Right lobe of liver (tissue), 4 donors: ENCODE data around the gene CIRBP.

Experiments
- POLR2A ChIP-seq: fragments of 450-650 bp; IDR thresholded peaks from one replicate; pipeline ENCODE4 v1.6.1; 2017; ENCODE audit warnings: antibody characterized with exemption, mild to moderate bottlenecking
- TF ChIP-seq, protein P1 (sequence below), 4 donors: fragments of 200-600 bp in 3 of 4; fragments of 450-650 bp in 1 of 4; IDR thresholded peaks; one replicate each; pipeline versions ENCODE4 v1.5.1 to v1.8.0; 2016 to 2022; ENCODE audit warnings: antibody characterized with exemption in 4 of 4, mild to moderate bottlenecking in 2 of 4
- donor health status: DM: no; HTN: no; CAD: no.
- donor health status: DM: no; HTN: no; CAD: no.
- donor health status: DM: no; HTN: yes; CAD: no.

DNA sequence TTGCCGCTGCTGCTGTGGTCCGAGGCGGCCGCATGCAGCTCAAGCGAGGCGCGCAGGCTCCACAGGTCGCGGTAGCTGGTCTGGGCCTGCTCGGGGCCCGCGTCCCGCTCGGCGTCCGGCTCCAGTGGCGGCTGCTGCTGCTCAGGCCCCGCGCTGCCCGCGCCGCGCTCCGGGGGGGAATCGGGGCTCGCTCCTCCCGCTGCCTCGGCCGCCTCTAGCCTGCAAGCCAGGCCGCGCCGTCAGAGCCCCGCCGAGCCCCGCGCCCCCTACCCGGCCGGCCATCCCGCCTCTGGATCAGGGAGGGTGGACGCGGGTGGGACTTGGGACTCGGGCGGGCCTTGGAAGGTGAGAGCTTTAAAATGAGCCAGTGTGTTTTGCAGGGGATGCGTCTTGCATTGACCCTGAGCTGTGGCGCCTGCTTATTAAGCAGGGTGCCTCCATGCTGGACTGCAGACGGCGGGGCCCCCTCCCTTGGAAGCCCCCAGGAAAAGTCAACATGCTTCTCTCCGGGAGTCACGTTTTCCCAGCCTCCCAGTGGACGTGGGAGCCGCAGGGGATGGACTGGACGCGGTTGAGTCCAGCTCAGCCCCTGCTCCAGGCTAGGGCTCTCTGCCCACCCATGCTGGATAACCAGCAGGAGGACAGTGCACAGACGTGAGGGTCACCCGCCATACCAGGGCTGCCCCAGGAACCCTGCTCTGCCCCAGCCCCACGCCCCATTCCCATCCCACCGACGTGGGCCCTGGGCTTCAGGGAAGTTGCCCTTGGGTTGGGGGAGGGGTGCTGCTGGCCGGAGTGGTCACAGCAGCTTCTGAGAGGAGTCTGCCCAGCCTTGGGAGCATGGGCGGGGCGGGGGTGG, 39.0 kb upstream of the CIRBP start:
- TF ChIP-seq POLR2A: no peak
- TF ChIP-seq, protein P1, sequence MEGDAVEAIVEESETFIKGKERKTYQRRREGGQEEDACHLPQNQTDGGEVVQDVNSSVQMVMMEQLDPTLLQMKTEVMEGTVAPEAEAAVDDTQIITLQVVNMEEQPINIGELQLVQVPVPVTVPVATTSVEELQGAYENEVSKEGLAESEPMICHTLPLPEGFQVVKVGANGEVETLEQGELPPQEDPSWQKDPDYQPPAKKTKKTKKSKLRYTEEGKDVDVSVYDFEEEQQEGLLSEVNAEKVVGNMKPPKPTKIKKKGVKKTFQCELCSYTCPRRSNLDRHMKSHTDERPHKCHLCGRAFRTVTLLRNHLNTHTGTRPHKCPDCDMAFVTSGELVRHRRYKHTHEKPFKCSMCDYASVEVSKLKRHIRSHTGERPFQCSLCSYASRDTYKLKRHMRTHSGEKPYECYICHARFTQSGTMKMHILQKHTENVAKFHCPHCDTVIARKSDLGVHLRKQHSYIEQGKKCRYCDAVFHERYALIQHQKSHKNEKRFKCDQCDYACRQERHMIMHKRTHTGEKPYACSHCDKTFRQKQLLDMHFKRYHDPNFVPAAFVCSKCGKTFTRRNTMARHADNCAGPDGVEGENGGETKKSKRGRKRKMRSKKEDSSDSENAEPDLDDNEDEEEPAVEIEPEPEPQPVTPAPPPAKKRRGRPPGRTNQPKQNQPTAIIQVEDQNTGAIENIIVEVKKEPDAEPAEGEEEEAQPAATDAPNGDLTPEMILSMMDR (IDR thresholded peaks at IDR 0.05): no peak
